Prostate gland (tissue), 1 donor: ENCODE measurements around the gene NOSIP.
A peak's percentile ranks its signal among the peaks of the same experiment; 100 is the strongest.

Experiments used
- POLR2A ChIP-seq: fragments of 450-650 bp; IDR thresholded peaks from one replicate; pipeline ENCODE4 v1.6.1; 2016; ENCODE audit warnings: antibody characterized with exemption, mild to moderate bottlenecking
- POLR2AphosphoS5 ChIP-seq: sonication (generic); formaldehyde crosslinking; IDR thresholded peaks from one replicate; pipeline ENCODE4 v1.6.1; 2017; ENCODE audit warnings: antibody characterized with exemption

GRCh38 chr19:49613374-49613773 is 33.0 kb upstream of the NOSIP start:
- TF ChIP-seq POLR2A = no peak
- peak; percentile 65 for TF ChIP-seq POLR2AphosphoS5
